ENCODE measurements around the gene CPLX1.

CPLX1 gene

GRCh38 chr4:834368-835147 is 8.6 kb upstream of the CPLX1 start:
- FAIRE-seq (no peak), DNase-seq (ENCODE audit: extremely low spot score, insufficient read length, low read depth) (no peak)

- DNase-seq (ENCODE audit: extremely low spot score, insufficient read length, low read depth) (no peak), FAIRE-seq (no peak)
Measured at GRCh38 chr4:833731-834367, 7.9 kb upstream of the CPLX1 start.

GRCh38 chr4:833156-833555 is 7.2 kb upstream of the CPLX1 start:
- no peak for FAIRE-seq
- DNase-seq (ENCODE audit: extremely low spot score, insufficient read length, low read depth), result no peak

DNA sequence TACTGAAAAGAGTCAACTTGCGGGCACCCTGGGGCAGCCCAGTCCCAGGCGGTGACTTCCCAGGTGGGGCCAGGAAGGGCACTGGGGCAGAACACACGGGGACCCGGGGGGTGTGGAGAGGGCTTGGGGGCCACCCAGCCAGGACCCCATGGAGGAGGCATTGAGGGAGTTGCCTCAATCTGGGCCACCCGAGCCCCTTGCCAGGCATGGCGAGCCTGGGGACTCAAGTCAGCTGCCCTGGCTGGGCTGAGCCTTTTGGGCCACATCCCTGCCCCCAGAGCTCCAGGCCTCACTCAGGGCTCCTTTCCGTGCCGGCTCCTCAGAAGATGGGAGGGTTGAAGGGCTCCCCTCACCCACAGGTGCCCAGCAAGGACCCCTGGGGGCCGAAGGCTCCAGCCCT is 6.6 kb upstream of the CPLX1 start:
- FAIRE-seq, result no peak
- no peak for DNase-seq (ENCODE audit: extremely low spot score, insufficient read length, low read depth)

GRCh38 chr4:832108-832507 is 6.2 kb upstream of the CPLX1 start:
- no peak for FAIRE-seq
- DNase-seq (ENCODE audit: extremely low spot score, insufficient read length, low read depth), result no peak

DNA sequence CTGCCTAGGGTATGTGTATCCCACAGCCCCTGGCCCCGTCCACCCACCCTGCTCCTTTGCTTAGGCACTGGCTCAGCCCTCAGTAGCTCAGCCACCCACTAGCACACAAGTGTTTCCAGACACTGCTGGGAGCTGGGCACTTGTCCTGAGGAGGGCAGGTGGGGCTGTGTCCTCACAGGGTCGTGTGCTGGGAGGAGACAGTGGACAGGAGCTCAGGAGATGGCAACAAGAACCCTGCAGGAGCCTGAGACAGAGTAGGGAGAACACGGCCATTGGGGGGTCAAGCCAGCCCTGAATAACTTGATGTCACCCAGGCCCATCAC is 5.5 kb upstream of the CPLX1 start:
- DNase-seq (ENCODE audit: extremely low spot score, insufficient read length, low read depth) (no peak), FAIRE-seq (no peak)

DNA sequence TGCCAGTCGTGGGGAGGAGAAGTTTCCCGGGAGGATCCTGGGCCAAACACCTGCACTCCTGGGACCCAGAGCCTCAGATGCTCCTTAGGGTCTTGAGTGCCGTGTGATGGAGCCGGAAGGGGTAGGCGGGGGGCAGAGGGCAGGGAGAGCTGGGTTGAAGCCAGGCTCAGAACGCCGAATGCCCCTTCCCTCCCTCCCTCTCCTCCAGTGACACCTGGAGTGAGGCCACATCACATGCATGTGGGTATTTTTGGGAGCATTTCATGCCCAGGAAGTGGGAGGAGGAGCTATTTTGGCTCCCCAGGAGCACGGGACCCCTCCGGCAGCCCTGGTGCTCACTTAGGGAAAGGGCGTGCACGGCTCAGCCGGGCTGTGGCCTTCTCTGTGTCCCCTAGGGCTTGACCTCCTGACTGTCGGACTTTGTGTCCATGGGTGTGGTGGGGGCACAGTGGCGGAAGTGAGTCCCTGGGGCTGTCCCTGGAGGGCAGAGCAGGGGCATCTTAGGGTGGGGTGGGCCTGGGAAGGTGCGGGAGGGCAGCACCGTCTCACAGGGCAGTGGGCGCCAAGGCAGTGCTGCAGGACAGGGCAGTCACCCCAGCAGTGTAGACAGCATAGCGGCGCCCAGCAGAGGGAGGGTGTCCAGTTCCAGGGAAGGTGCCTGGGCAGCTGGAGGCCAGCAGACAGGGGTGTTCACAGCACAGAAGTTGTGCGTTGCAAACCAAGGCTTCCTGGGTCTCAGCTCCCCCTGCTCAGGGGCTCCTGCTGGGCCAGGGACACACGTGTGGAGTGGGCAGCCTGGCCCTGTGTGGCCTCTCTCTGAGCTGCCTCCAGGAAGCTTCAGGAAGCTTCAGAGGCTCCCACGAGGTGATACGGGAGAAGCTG is 4.9 kb upstream of the CPLX1 start:
- no peak for FAIRE-seq
- no peak for DNase-seq (ENCODE audit: extremely low spot score, insufficient read length, low read depth)

- no peak for FAIRE-seq
Measured at GRCh38 chr4:829761-830600, 4.1 kb upstream of the CPLX1 start.

DNA sequence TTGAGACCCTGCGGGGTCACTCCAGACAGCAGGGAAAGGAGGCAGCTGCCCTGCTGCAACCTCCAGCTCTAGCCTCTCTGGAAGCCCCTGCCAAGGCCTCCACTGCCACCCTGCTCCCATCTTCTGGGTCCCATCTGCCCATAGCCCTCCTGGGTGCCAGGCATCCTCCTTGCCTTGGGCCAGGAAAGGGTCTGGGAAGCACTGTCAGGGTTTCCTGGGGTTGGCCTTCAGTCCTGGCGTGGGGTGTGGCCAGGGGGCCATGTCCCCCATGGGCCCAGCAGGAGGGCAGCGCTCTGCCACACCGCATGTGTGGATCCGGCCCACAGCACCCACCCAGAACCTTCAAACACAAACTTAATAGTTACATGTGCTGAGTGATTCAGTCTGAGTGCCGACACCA is 3.4 kb upstream of the CPLX1 start:
- DNase-seq (ENCODE audit: extremely low spot score, insufficient read length, low read depth), result no peak
- FAIRE-seq, result no peak

More at GRCh38 chr4:829761-830600, 4.1 kb upstream of the CPLX1 start:
- DNase-seq (ENCODE audit: extremely low spot score, insufficient read length, low read depth), result no peak

DNA sequence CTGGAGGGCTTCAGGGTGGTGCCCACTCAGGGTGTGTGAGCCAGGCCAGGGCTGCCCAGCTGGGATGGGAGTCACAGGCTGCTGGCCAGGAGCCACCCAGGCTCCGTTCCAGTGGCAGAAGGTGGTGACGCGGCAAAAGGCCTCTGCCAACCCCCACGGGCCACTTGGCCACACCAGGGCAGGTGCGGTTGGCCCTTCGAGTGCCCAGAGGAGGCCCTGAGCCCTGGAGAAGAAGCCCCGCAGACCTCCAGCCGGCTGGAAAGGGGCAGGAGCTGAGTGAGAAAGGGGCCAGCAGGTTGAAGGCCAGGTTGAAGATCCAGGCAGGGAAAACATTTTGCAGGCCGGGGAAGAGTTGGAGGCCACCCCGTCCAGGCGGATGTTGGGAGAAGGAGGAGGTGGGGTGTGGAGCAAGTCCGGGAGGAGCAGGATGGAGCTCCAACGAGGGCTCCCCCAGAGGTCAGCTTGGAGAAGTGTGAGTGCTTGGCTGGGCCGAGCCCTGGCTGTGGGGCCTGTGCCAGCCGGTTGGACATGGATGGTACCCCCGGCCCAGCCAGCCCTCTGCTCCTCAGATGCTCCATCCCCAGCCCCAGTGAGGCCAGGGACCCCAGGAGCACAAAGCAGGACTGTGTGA is 2.8 kb upstream of the CPLX1 start:
- FAIRE-seq (no peak), DNase-seq (ENCODE audit: extremely low spot score, insufficient read length, low read depth) (no peak)

DNA sequence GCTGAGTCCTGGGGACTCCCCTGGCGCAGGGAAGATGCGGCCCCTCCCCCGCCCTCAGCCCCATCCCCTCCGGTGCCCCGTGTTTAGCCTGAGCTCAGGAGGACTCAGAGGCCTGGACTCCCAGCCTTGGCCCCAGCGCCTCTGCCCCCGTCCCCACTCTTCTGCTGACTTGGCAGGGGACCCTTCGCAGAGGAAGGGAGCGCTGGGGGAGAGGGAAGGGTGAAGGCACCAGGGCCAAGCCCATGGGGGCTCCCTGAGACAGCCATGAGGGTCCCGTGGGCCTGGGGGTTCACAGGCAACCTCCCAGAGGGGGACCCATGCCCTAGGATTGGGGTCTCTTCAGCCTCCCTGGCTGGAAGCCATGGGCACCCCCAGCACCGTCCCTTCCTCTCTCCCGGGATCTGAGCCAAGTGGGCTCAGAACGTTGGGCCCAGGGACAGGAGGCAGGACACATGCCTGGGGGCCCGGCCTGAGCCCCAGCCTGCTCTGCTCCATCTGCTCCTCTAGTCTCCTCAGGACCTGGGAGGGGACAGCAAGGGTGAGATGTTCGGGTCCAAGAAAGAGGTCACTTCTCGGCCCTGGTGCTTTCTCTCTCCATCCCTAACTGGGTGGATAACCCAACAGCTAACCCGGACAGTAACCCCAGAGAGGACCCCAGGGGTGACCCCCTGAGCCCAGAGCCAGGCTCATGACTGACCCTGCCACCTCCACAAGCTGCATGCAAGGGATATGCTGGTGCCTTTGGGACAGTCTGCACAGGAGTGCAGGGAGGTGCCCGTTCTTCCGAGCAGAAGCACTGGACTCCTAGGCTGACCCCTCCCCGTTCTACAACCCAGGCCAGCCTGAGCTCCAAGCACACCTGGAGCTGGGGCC is 1.5 kb upstream of the CPLX1 start:
- FAIRE-seq, result no peak
- no peak for DNase-seq (ENCODE audit: extremely low spot score, insufficient read length, low read depth)

DNA sequence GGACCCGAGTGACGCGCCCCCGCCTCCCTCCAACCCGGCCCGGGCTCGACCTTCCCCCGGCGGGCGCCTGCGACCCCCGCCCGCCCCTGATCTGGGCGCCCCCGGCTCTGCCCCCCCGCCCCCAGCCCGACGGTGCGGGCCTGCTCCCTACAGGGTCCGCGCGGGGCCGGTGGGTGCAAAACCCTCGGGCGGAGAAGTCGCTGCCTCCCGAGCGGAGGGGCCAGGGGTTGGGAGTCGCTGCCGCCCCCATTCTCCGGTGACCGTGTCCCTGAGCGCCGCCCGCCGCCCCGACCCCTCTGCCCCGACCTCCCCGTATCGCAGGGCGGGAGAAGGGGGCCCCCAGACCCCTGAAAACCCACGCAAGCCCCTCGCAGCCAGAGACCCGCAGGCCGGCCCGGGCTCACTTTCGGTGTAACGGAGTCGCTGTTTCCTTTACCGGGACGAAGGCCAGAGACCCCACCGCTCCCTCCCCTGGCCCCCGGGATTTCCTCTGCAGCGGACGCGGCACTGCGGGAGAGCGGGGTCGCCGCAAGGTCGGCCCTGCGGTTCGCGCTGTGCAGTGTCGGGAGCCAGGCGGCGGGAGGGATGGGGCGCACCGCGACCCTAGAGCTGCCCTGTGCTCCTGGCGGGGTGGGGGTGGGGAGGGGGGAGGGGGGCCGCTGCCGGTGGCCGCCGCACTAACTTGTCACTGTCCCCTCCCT is 729 bp upstream of the CPLX1 start:
- FAIRE-seq (no peak), DNase-seq (ENCODE audit: extremely low spot score, insufficient read length, low read depth) (no peak)

- no peak for DNase-seq (ENCODE audit: extremely low spot score, insufficient read length, low read depth)
- no peak for FAIRE-seq
Measured at GRCh38 chr4:825063-825970, 612 bp downstream of the CPLX1 start.

DNA sequence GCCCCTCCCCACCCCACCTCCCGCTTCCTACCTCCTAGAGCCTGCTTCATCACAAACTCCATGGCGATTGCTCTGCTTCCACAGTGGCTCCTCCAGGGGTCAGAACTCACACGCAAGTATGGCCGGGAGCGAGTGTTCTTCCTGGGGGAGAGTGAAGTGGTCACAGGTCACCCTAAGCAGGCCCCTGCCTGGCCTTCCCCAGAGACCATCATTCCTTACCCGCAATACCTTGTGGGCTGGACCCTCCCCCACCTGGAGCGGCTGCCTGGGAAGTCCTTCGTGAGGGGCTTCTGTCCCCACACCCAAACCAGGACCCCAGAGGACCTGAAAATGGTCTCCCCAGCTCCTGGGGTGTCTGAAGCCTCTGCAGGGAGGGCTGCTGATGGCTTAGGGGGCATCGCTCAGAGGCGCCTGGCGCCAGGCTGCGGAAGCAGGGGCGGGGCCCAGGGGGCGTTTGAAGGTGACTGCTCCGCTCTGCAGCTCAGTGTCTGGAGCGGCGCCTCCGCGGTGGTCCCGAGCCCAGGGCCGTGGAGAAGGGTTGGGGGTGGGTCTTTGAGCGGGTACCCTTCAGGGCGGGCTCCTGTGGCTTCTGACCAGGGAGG is 1.4 kb downstream of the CPLX1 start:
- FAIRE-seq (no peak), DNase-seq (ENCODE audit: extremely low spot score, insufficient read length, low read depth) (no peak)

DNA sequence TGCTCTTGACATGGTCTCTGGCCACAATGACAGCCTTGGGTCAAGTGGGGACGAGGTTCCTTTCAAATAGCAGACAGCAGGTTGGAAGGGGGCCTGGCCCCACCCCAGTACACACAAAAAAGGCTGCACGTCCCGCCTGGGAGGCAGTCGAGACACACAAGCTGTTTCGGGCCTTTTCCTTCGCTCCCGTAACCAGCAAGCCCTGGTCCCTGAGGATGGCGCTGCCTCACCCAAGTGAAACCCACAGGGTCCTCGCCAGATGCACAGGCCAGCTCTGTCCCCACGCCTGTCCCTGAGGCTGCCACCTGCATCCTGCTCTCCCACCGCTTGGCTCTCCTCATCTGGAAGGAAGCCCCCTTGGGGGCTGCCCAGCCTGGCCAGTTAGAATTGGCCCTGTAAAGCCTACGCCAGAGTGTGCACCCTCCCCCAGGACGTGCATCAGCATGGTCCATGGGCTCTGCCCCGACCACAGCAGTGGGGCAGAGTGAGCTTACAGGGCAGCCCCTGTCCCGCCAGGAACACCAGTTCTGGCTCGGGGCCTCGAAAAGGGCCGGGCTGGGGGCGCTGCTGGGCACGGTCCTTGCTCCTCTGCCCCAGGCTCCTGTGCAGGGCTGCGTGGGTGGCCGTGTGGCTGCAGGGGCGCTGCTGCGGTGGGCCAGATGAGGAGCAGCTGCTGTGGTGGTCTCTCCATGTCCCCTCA is 2.0 kb downstream of the CPLX1 start:
- no peak for FAIRE-seq
- DNase-seq (ENCODE audit: extremely low spot score, insufficient read length, low read depth), result no peak

- FAIRE-seq, result no peak
Measured at GRCh38 chr4:823176-823760, 2.7 kb downstream of the CPLX1 start.

More at GRCh38 chr4:823176-823760, 2.7 kb downstream of the CPLX1 start:
- DNase-seq (ENCODE audit: extremely low spot score, insufficient read length, low read depth), result no peak

Measured in GM18507 (cell line).